OCI-LY1 (cell line): ENCODE measurements around the gene PTGER3.

Experiments
- EZH2 ChIP-seq: fragments of 200-600 bp; sonication (generic), shearing (Covaris generic); IDR thresholded peaks from 2 replicates; pipeline ENCODE4 v1.8.0; 2017; ENCODE audit warnings: borderline replicate concordance, mixed run types, mild to moderate bottlenecking, antibody characterized with exemption, low read length, moderate library complexity, mixed read lengths
- TF ChIP-seq, protein P1 (sequence below): fragments of 200-600 bp; sonication (generic), shearing (Covaris generic); IDR thresholded peaks from 2 replicates; pipeline ENCODE4 v1.5.1; 2017; ENCODE audit warnings: mild to moderate bottlenecking, antibody characterized with exemption, low read length, moderate library complexity, mixed read lengths

DNA sequence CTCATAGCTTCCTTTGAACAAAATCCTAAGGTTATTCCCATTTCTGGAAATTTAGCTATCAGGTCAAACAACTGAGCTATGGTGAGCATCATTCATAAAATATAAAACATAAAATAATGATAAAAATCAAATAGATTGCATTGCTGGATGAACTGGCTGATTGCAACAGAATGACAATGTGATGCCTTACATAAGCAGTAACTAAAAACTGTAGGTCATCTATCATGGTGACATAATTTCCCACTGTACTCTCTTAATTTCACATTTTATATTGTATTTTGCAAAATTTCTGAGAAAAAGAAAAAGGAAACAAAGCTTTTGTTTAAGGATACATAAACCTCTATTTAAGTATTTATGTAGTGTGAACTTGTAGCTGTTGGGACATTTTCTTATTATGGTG, 4.6 kb downstream of the PTGER3 start:
- TF ChIP-seq, protein P1, sequence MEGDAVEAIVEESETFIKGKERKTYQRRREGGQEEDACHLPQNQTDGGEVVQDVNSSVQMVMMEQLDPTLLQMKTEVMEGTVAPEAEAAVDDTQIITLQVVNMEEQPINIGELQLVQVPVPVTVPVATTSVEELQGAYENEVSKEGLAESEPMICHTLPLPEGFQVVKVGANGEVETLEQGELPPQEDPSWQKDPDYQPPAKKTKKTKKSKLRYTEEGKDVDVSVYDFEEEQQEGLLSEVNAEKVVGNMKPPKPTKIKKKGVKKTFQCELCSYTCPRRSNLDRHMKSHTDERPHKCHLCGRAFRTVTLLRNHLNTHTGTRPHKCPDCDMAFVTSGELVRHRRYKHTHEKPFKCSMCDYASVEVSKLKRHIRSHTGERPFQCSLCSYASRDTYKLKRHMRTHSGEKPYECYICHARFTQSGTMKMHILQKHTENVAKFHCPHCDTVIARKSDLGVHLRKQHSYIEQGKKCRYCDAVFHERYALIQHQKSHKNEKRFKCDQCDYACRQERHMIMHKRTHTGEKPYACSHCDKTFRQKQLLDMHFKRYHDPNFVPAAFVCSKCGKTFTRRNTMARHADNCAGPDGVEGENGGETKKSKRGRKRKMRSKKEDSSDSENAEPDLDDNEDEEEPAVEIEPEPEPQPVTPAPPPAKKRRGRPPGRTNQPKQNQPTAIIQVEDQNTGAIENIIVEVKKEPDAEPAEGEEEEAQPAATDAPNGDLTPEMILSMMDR = no peak
- TF ChIP-seq EZH2 = no peak
